GM21526 (cell line): ENCODE measurements around the gene SNTG2.
"Not testable (repeated sequence)": the region's sequence is repeated elsewhere in the genome, so short reads cannot be mapped to it uniquely, and the experiment has no call there.

Experiments
- ATAC-seq: cut with Tn5 transposase; IDR thresholded peaks from one replicate; pipeline ENCODE4 v1.9.1; 2021; ENCODE audit warnings: moderate library complexity; ENCODE audit not compliant: unreplicated experiment, low FRiP score

The SNTG2 gene

DNA sequence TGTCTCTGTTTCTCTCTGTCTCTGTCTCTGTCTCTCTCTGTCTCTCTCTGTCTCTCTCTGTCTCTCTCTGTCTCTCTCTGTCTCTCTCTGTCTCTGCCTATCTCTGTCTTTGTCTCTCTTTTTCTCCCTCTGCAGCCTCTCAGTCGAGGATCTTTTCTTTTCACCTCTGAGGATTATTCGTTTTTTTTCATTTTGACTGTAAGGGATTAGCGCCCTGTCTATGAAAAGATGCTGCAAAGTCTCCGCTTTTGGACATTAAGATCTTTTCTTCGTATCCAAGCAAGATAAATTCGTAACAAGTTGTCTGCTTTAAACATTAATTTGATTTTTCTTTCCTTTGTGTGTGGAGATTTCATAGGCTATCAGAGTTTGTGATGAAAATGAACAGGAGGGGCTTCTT, 271.4 kb downstream of the SNTG2 start:
- no peak for ATAC-seq

- no peak for ATAC-seq
Observed at GRCh38 chr2:1223791-1224190, 273.1 kb downstream of the SNTG2 start.

- ATAC-seq: no peak
Observed at GRCh38 chr2:1224901-1225300, 274.3 kb downstream of the SNTG2 start.

- ATAC-seq: no peak
Observed at GRCh38 chr2:1226766-1227165, 276.1 kb downstream of the SNTG2 start.

GRCh38 chr2:1227274-1227900, 276.7 kb downstream of the SNTG2 start:
- ATAC-seq: no peak

GRCh38 chr2:1229596-1229995, 278.9 kb downstream of the SNTG2 start:
- not testable (repeated sequence) for ATAC-seq

- ATAC-seq: no peak
Observed at GRCh38 chr2:1230155-1230893, 279.7 kb downstream of the SNTG2 start.

DNA sequence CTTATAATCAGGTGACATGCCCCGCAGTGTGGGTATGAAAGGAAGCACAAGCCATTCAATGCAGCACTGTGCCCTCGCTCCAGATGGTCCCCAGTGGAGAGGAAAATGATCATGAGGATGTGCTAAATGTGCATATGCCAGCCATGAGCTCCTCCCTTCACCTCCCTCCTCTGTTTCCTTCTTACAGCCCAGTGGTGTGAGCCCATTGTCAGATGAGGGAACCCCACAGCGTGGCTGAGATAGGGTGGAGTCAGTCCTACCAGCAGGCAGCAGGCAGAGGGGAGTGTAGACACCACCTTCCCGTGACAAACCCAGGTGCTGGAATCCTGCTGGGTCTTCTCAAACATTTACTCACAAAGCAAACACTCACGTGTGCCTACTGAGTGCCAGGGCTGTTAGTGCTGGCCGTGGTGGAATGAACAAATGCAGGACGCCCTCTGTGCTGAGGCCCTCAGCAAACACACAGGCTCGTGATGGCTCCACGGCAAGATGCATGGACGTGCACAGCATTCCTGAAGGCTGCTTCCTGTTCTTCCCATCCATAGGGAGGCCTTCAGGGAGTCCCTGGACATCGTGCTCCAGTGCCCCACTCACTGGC, 280.9 kb downstream of the SNTG2 start:
- ATAC-seq: no peak

- ATAC-seq: no peak
Observed at GRCh38 chr2:1233281-1233680, 282.6 kb downstream of the SNTG2 start.

DNA sequence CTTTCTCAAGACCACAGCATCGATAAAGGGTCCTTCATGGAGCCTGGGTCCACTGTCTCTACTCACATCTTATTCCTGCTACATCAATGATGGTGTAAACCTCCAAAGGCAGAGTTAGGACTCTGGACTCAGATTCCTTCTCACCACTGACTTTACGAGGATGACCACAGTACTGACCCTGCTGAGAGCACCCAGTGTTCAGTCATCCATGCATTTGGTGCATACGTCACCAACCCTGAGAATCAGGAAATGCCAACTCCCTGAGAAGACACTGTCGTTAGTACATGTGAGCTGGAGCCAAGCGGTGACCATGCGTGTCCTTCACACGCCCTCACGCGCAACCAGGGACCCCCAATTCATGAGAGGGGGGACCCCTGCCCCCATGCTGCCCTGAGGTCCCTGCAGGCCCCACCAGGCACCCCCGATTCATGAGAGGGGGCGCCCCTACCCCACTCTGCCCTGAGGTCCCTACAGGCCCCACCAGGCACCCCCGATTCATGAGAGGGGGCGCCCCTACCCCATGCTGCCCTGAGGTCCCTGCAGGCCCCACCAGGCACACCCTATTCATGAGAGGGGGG, 284.2 kb downstream of the SNTG2 start:
- ATAC-seq: no peak

DNA sequence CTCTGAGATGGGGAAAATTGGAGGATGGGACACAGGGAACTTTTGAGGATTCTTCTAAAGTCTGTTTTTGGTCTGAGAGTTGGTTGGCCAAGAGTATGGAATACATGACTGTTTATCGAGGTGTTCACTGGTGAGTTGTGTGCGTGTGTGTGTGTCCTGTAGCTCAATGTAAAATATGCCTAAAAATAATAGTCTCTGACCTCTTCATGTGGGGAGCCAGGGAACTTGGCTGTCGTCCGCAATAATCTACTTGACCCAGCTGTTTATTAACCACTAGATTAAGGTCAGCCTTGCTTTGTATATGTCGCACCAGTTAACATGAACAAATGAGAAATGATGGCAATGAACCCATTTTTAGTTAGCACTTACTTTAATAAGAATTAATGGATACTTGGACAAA, 285.2 kb downstream of the SNTG2 start:
- no peak for ATAC-seq

DNA sequence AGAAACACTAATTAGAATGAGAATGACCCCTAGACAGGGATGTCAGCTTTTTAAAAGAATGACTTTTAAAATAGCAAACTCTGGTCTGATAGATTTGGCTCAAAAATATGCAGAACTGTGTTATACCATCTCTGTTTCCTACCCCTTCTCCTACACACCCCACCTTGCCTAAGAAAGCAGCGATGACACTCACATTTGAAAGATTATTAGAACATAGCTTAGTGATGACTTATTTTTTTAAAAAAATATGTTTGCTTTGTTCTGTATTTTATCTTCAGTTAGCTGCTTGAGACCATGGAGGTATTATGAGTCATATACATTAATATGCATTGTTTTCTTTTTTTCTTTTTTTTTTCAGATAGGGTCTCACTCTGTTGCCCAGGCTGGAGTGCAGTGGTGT, 286.0 kb downstream of the SNTG2 start:
- no peak for ATAC-seq

- ATAC-seq: no peak
Observed at GRCh38 chr2:1237783-1238182, 287.1 kb downstream of the SNTG2 start.

- ATAC-seq: no peak
Observed at GRCh38 chr2:1238598-1239138, 288.0 kb downstream of the SNTG2 start.

- no peak for ATAC-seq
Observed at GRCh38 chr2:1245193-1245592, 294.5 kb downstream of the SNTG2 start.

GRCh38 chr2:1246239-1246638, 295.6 kb downstream of the SNTG2 start:
- no peak for ATAC-seq

DNA sequence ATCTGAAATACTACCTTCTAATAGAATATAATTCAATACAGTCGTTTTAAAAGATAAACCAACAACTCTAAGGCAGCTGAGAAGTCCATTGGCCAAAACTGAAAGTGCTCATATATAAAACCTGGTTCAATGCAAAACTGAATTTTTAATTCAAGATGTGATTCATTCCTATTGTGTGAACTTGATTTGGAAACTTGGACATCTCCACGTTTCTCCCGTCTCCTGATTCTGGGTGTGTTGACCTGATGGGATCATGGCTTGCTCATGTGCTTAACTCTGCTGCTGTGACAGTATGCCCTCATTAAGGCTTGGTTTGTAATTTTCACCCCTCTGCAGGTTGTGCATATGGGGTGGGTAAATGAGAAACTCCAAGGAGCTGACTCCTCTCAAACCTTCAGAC, 296.3 kb downstream of the SNTG2 start:
- ATAC-seq: no peak

DNA sequence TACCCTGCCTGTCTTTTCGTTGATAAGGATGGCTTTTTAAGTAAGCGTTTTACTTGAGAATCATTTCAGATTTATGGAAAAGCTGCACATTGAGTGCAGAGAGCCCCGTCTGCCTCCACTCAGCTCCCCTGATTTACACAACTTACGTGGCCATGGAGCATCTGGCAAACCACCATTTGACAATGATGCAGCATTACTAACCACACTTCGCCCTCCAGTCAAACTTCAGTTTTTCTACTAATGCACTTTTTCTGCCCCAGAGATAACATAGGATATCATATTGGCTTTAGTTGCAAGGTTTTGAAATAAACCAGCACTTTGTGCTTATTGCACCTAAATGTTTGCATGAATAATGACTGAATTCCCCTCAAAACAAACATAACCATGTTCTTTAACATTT, 297.5 kb downstream of the SNTG2 start:
- ATAC-seq: no peak

GRCh38 chr2:1249897-1250687, 299.4 kb downstream of the SNTG2 start:
- ATAC-seq: no peak

DNA sequence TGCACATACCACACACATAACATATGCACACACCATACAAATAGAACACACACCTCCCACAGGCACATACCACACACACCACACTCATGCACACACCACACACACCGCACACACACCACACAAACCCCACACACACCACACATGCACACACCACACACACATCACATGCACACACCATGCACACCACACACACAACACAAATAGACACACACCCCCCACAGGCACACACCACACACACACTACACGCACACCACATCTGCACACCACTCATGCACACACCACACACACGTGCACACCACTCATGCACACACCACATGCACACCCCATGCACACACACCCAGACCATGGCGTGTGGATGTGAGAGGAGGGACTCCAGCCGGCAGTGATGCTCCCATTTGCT, 300.9 kb downstream of the SNTG2 start:
- ATAC-seq: no peak

GRCh38 chr2:1253629-1254028, 303.0 kb downstream of the SNTG2 start:
- ATAC-seq: no peak
